K562 (cell line): ENCODE data around the gene RCOR3. TPM values are rescaled to one million over a fixed set of nuclear protein-coding genes. Genes with fewer than 3 reads are reported as not detected.

ENCODE experiments used
- BDP1 ChIP-seq: IDR thresholded peaks from 3 replicates; pipeline ENCODE4 v1.6.1; 2011; ENCODE audit not compliant: insufficient read length, insufficient read depth
- BRCA1 ChIP-seq, 2 experiments: fragments of 450-650 bp in 1 of 2; sonication (generic) in 1 of 2; formaldehyde crosslinking in 1 of 2; IDR thresholded peaks; 2 replicates each; pipeline versions ENCODE4 v1.5.0 to v1.6.1; 2017 to 2020; ENCODE audit warnings: mild to moderate bottlenecking in 1 of 2, missing genetic modification reagents in 1 of 2
- MLX ChIP-seq, 2 experiments: fragments of 450-650 bp in 1 of 2; sonication (generic) in 1 of 2; formaldehyde crosslinking; conservative IDR thresholded peaks; 2 replicates each; pipeline versions ENCODE4 v1.4.0 to v1.8.1; 2020 to 2022; ENCODE audit warnings: mild to moderate bottlenecking in 1 of 2, missing genetic modification reagents in 1 of 2
- MNT ChIP-seq, 2 experiments: fragments of 450-650 bp; conservative IDR thresholded peaks; 2 replicates each; pipeline ENCODE4 v1.6.1; 2017; ENCODE audit warnings: mild to moderate bottlenecking in 2 of 2, moderate library complexity in 2 of 2
- MTA1 ChIP-seq: fragments of 450-650 bp; IDR thresholded peaks from 2 replicates; pipeline ENCODE4 v1.6.1; 2017; ENCODE audit warnings: borderline replicate concordance
- MTA3 ChIP-seq: fragments of 450-650 bp; formaldehyde crosslinking; IDR thresholded peaks from 2 replicates; pipeline ENCODE4 v1.6.1; 2017; ENCODE audit warnings: mild to moderate bottlenecking, borderline replicate concordance
- MXD1 ChIP-seq: fragments of 250-450 bp; sonication (Bioruptor Pico); IDR thresholded peaks from 2 replicates; pipeline ENCODE4 v1.8.0; 2021; ENCODE audit warnings: borderline replicate concordance, mild to moderate bottlenecking, moderate library complexity; ENCODE audit not compliant: poor library complexity, severe bottlenecking
- PATZ1 ChIP-seq: fragments of 250-450 bp; sonication (Bioruptor Pico); IDR thresholded peaks from 2 replicates; pipeline ENCODE4 v1.5.0; 2020; ENCODE audit warnings: mild to moderate bottlenecking, borderline replicate concordance
- TBP ChIP-seq: optimal IDR thresholded peaks from 2 replicates; pipeline ENCODE3; 2011; ENCODE audit warnings: low read depth, low read length, improper control_type of control experiment
- ZBTB40 ChIP-seq, 2 experiments: fragments of 450-650 bp in 1 of 2; sonication (generic) in 1 of 2; formaldehyde crosslinking in 1 of 2; IDR thresholded peaks; 2 replicates each; pipeline versions ENCODE4 v1.7.1 to v1.9.0; 2016 to 2022; ENCODE audit warnings: inconsistent platforms in 1 of 2, mild to moderate bottlenecking in 1 of 2, missing genetic modification reagents in 1 of 2
- ZNF224 ChIP-seq: sonication (generic); formaldehyde crosslinking; IDR thresholded peaks from 2 replicates; pipeline ENCODE4 v1.8.0; 2022; ENCODE audit warnings: mild to moderate bottlenecking, missing genetic modification reagents
- ZNF3 ChIP-seq: fragments of 250-450 bp; sonication (Bioruptor Pico); IDR thresholded peaks from 2 replicates; pipeline ENCODE4 v1.5.0; 2021; ENCODE audit warnings: mild to moderate bottlenecking, moderate library complexity
- polyA plus RNA-seq, 8 experiments: library from polyadenylated mRNA; depleted of rRNA in 4 of 8; stranded (reverse) in 5 of 8; unstranded in 3 of 8; fragments of >200 nt; fragmentation: Nextera tagmentation in 2 of 8; fragmentation: Illumina TruSeq in 1 of 8; extraction: Ambion mirVana in 2 of 8; extraction: Trizol in 1 of 8; gene quantifications; 2 replicates each; pipeline versions ENCODE4 v1.2.1 to v1.2.3, GENCODE V29; 2011 to 2014; ENCODE audit warnings: inconsistent platforms in 1 of 8, missing spikeins in 1 of 8
- total RNA-seq, 7 experiments: library from RNA; depleted of rRNA in 6 of 7; stranded (reverse); fragments of >200 nt in 6 of 7; fragmentation: Illumina TruSeq in 2 of 7; extraction: Trizol in 2 of 7; gene quantifications; 2 replicates each; pipeline versions ENCODE4 v1.2.1 to v1.2.3, GENCODE V29; 2011 to 2021; ENCODE audit warnings: low replicate concordance in 1 of 7

RCOR3 gene
- total and polyA plus RNA-seq, 9 of the 15 experiments (the other 6 are each of a cell fraction or from before 2014, with no cell fraction given) = 9.7 to 42.7 (median 29.5) TPM

GRCh38 chr1:211258310-211258755 is 833 bp upstream of the RCOR3 start (continued):
- TF ChIP-seq MNT (conservative IDR thresholded peaks at IDR 0.05) (no peak), PATZ1 (CRISPR knock-in tag) (no peak), TBP (peak; percentile 57), ZBTB40 (IDR thresholded peaks at IDR 0.05) (0 out of 2 replicates have a peak, but pooled peaks have one; percentile 54), ZBTB40 (CRISPR knock-in tag; IDR thresholded peaks at IDR 0.05) (no peak), BRCA1 (IDR thresholded peaks at IDR 0.05) (no peak), BRCA1 (CRISPR knock-in tag; IDR thresholded peaks at IDR 0.05) (no peak), MXD1 (CRISPR knock-in tag) (no peak), MTA3 (peak; percentile 15; the same call in 1 of the 2 replicates), ZNF224 (no peak), ZNF3 (CRISPR knock-in tag) (no peak), MLX (CRISPR knock-in tag; conservative IDR thresholded peaks at IDR 0.05) (0 out of 4 replicates have a peak, but pooled peaks of 1 of the 2 experiments have one; percentile 8), MTA1 (0 out of 2 replicates have a peak, but pooled peaks have one; percentile 15), BDP1 (no peak)
